Stimulated activated CD4-positive, alpha-beta T cell treated with anti-CD3 and anti-CD28 coated beads, Interleukin-1b, Interleukin-23, amount 100 ng/mL, for 1 hour (primary cell): ENCODE data around the gene SERF1A.
"Not testable (repeated sequence)": the region's sequence is repeated elsewhere in the genome, so short reads cannot be mapped to it uniquely, and the experiment has no call there.

ENCODE experiments used
- DNase-seq, 2 donors: peaks; one replicate each; pipeline ENCODE4 v3.0.0-alpha.2; 2020; ENCODE audit warnings: low read depth in 2 of 2

SERF1A gene

GRCh38 chr5:70900533-70901271 lies at the start of gene SERF1A:
TSS of gene SERF1A (plus strand) at chr5:70900669. CDS start at chr5:70900870, 201 bp downstream.
- DNase-seq, result not testable (repeated sequence)

DNA sequence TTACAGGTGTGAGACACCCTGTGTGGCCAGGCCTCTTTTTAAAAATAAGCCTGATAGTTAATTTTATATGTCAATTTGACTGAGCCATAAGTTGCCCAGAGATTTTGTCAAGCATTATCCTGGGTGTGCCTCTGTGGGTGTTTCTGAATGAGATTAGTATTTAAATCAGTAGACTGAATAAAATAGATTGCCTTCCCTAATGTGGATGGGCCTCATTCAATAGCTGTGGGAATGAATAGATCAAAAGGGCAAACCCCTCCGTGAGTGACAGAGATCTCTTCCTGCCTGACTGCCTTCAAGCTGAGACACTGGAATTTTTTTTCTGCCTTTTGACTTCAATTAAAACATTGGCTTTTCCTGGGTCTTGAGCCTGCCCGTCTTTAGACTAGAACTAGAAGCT lies 33.7 kb upstream of the SERF1A start:
- DNase-seq, result not testable (repeated sequence)

- DNase-seq, result not testable (repeated sequence)
Measured at GRCh38 chr5:70870626-70871025, 29.8 kb upstream of the SERF1A start.

- DNase-seq, result not testable (repeated sequence)
Measured at GRCh38 chr5:70896076-70896475, 4.4 kb upstream of the SERF1A start.

- not testable (repeated sequence) for DNase-seq
Measured at GRCh38 chr5:70901272-70901571, 753 bp downstream of the SERF1A start.

DNA sequence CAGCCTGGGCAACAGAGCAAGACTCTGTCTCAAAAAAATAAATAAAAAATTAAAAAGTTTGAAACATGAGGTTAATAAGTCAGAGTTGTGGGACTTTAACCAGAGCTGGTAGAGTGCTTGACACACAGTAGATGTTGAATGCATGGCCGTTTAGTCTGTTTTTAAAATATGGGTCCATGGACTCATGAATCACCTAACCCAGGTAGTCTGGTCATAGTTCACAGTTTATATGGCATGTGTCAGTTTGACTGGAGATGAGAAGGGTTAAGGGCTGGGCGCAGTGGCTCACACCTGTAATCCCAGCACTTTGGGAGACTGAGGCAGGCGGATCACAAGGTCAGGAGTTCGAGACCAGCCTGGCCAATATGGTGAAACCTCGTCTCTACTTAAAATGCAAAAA lies 6.2 kb downstream of the SERF1A start:
- DNase-seq, result not testable (repeated sequence)

- DNase-seq, result not testable (repeated sequence)
Measured at GRCh38 chr5:70916829-70917228, 16.4 kb downstream of the SERF1A start.

GRCh38 chr5:70925211-70925562 lies 24.7 kb downstream of the SERF1A start:
- not testable (repeated sequence) for DNase-seq

DNA sequence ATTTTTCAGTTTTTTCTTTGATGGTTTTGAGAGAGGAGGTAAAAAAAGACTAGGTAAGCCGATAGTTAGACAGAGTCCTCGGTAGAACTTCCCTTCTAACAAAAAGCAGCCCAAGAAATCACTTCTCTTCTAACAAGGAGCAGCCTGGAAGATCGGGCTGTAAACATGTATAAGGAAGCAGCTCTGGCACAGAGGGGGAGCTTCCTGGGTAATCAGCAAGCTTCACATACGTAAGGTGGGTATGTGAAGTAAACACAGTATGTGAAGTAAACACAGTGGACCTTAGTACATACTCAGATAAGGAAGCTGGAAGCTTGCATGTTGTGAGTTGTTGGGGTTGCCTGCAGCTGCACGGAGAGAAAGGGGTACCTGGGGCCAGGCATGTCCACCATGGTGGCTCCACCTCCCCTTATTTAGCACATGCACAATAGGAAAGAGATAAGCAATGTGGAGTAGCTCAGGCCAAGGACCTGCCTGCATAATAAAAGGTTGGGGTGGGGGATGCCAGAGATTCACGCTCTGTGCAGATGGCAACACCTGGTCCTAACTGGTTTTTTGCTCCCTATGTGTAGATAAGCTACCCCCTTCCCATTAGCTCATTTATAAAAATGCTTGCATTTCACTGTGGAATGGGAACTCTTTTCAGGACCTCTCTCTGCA lies 31.4 kb downstream of the SERF1A start:
- DNase-seq, result not testable (repeated sequence)

DNA sequence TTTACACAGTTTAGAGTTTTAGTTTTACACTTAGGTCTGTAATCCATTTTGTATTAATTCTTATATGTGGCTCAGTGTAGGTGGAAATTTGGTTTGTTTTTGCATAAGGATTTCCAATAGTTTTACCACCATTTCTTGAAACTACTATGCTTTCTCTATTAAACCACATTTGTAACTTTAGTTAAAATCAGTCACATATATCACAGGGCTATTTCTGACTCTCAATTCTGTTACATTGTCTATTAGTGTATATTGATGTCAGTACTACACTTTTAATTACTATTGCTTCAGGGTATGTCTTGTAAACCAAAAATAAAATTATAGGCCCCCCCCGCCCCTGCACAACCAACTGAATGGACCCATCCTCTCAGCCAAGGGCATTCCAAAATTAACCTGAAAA lies 32.1 kb downstream of the SERF1A start:
- not testable (repeated sequence) for DNase-seq

DNA sequence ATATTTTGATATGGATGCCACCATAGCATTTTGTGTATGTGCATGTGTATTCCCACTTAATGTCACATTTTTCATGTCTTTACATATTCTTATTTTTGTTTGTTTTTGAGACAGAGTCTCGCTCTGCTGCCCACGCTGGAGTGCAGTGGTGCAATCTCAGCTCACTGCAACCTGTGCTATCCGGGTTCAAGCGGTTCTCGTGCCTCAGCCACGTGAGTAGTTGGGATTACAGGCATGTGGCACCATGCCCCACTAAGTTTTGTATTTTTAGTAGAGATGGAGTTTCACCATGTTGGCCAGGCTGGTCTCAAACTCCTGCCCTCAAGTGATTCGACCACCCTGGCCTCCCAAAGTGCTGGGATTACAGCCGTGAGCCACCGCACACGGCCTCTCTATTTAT lies 52.6 kb downstream of the SERF1A start:
- not testable (repeated sequence) for DNase-seq
